Osteocyte (in vitro differentiated cells): ENCODE data around the gene ALDOA. TPM values are rescaled to one million over a fixed set of nuclear protein-coding genes. Genes with fewer than 3 reads are reported as not detected.

Experiments
- DNase-seq: peaks from one replicate; pipeline ENCODE4 v3.0.0; 2021; ENCODE audit warnings: mixed read lengths; ENCODE audit not compliant: unreplicated experiment; ENCODE audit errors: extremely low spot score
- H3K27ac Mint-ChIP-seq: one replicate; pipeline ENCODE4 v1.8.0; 2021; ENCODE audit warnings: mild to moderate bottlenecking, mixed read lengths; ENCODE audit not compliant: unreplicated experiment
- H3K27me3 Mint-ChIP-seq: one replicate; pipeline ENCODE4 v1.8.0; 2021; ENCODE audit warnings: mixed read lengths; ENCODE audit not compliant: unreplicated experiment
- H3K36me3 Mint-ChIP-seq: one replicate; pipeline ENCODE4 v1.8.0; 2021; ENCODE audit warnings: mixed read lengths; ENCODE audit not compliant: unreplicated experiment
- H3K4me1 Mint-ChIP-seq: one replicate; pipeline ENCODE4 v1.8.0; 2021; ENCODE audit warnings: mixed read lengths; ENCODE audit not compliant: unreplicated experiment
- H3K4me3 Mint-ChIP-seq: one replicate; pipeline ENCODE4 v1.8.0; 2021; ENCODE audit warnings: mild to moderate bottlenecking, moderate library complexity, mixed read lengths; ENCODE audit not compliant: unreplicated experiment
- H3K9me3 Mint-ChIP-seq: one replicate; pipeline ENCODE4 v1.8.0; 2021; ENCODE audit warnings: mixed read lengths; ENCODE audit not compliant: unreplicated experiment
- CTCF ChIP-seq: fragments of 200-600 bp; sonication (generic); IDR thresholded peaks from 2 replicates; pipeline ENCODE4 v1.5.0; 2021; ENCODE audit warnings: antibody characterized with exemption, mild to moderate bottlenecking, moderate library complexity
- total RNA-seq: library from RNA; stranded (reverse); gene quantifications from 2 replicates; pipeline ENCODE4 v1.2.1, GENCODE V29; 2021

Gene ALDOA
- total RNA-seq, 1 donor from 2014 or later: 765 TPM

- Mint-ChIP-seq H3K36me3 (peaks cover 11% of the 10 kb centered on the region), H3K4me1 (peaks cover 11% of the 10 kb centered on the region), H3K9me3 (no peaks in the 10 kb centered on the region), H3K27ac (no peak overlapping the region), H3K4me3 (no peak overlapping the region), H3K27me3 (no peaks in the 10 kb centered on the region)
- no peak for TF ChIP-seq CTCF
- no peak for DNase-seq
These were observed 51.0 kb downstream of the ALDOA start for GRCh38 chr16:30116291-30117207.

- TF ChIP-seq CTCF: no peak
- peaks cover 20% of the 10 kb centered on the region for H3K4me1 Mint-ChIP-seq
These were observed 52.2 kb downstream of the ALDOA start for GRCh38 chr16:30117768-30118167.

GRCh38 chr16:30119428-30119827 is 53.9 kb downstream of the ALDOA start:
- Mint-ChIP-seq H3K4me1 (peaks cover 20% of the 10 kb centered on the region), H3K27ac (no peak overlapping the region), H3K4me3 (no peak overlapping the region), H3K9me3 (no peaks in the 10 kb centered on the region), H3K27me3 (no peaks in the 10 kb centered on the region), H3K36me3 (peaks cover 8% of the 10 kb centered on the region)
- no peak for TF ChIP-seq CTCF
- no peak for DNase-seq

More at GRCh38 chr16:30117768-30118167, 52.2 kb downstream of the ALDOA start:
- H3K9me3 Mint-ChIP-seq: no peaks in the 10 kb centered on the region
- no peak for DNase-seq
- H3K27me3 Mint-ChIP-seq: no peaks in the 10 kb centered on the region
- H3K4me3 Mint-ChIP-seq: no peak overlapping the region
- H3K27ac Mint-ChIP-seq: no peak overlapping the region
- H3K36me3 Mint-ChIP-seq: peaks cover 8% of the 10 kb centered on the region

Other genes with a start within 250 kb of the ALDOA start
- gene PAGR1, start 249.6 kb upstream of the ALDOA start, total RNA-seq: 26.4 and 29.1 TPM in 2 replicates
- 150 and 157 TPM in 2 replicates for gene MVP, start 245.3 kb upstream of the ALDOA start, total RNA-seq
- gene CDIPT, start 202.5 kb upstream of the ALDOA start, total RNA-seq: 104 and 108 TPM in 2 replicates
- 17.6 and 19.3 TPM in 2 replicates for gene SEZ6L2, start 166.2 kb upstream of the ALDOA start, total RNA-seq
- 1.0 and 1.2 TPM in 2 replicates for gene ASPHD1, start 165.3 kb upstream of the ALDOA start, total RNA-seq
- 20.5 and 22.3 TPM in 2 replicates for gene KCTD13, start 139.5 kb upstream of the ALDOA start, total RNA-seq
- gene TMEM219, start 103.7 kb upstream of the ALDOA start, total RNA-seq: 119 and 139 TPM in 2 replicates
- gene TAOK2, start 91.9 kb upstream of the ALDOA start, total RNA-seq: 44.4 and 48.8 TPM in 2 replicates
- 11.5 and 12.5 TPM in 2 replicates for gene HIRIP3, start 70.1 kb upstream of the ALDOA start, total RNA-seq
- 72.4 and 77.0 TPM in 2 replicates for gene INO80E, start 69.5 kb upstream of the ALDOA start, total RNA-seq
- 1.3 TPM in 2 replicates for gene DOC2A, start 54.7 kb upstream of the ALDOA start, total RNA-seq
- gene C16orf92, start 42.6 kb upstream of the ALDOA start, total RNA-seq: not detected in 2 replicates
- gene TLCD3B, start 34.5 kb upstream of the ALDOA start, total RNA-seq: 0.32 and 0.52 TPM in 2 replicates
- 101 and 102 TPM in 2 replicates for gene PPP4C, start 10.2 kb downstream of the ALDOA start, total RNA-seq
- 0.63 and 0.75 TPM in 2 replicates for gene TBX6, start 26.2 kb downstream of the ALDOA start, total RNA-seq
- 83.6 and 93.3 TPM in 2 replicates for gene YPEL3, start 30.5 kb downstream of the ALDOA start, total RNA-seq
- 3.2 and 3.6 TPM in 2 replicates for gene GDPD3, start 47.8 kb downstream of the ALDOA start, total RNA-seq
- gene MAPK3, start 57.5 kb downstream of the ALDOA start, total RNA-seq: 52.9 and 59.0 TPM in 2 replicates
- gene CORO1A, start 117.8 kb downstream of the ALDOA start, total RNA-seq: 0.97 and 3.2 TPM in 2 replicates
- 64.5 and 73.2 TPM in 2 replicates for gene BOLA2B, start 127.9 kb downstream of the ALDOA start, total RNA-seq
- 20.0 and 34.1 TPM in 2 replicates for gene SLX1A, start 128.1 kb downstream of the ALDOA start, total RNA-seq
- 14.9 and 16.3 TPM in 2 replicates for gene SULT1A3, start 133.5 kb downstream of the ALDOA start, total RNA-seq
- 10.0 and 22.9 TPM in 2 replicates for gene NPIPB13, start 182.7 kb downstream of the ALDOA start, total RNA-seq